Ovary (tissue), 3 donors: Measurements from ENCODE around the gene MEF2C.

ENCODE experiments used
- CTCF ChIP-seq, 3 donors: fragments of 450-650 bp in 2 of 3; fragments of 200-600 bp in 1 of 3; IDR thresholded peaks; one replicate each; pipeline versions ENCODE4 v1.5.1 to v1.8.0; 2016 to 2022; ENCODE audit warnings: antibody characterized with exemption in 3 of 3, mild to moderate bottlenecking in 1 of 3
- EP300 ChIP-seq: sonication (generic); formaldehyde crosslinking; IDR thresholded peaks from one replicate; pipeline ENCODE4 v1.6.1; 2017; ENCODE audit warnings: antibody characterized with exemption
- donor health status: DM: no; HTN: no; CAD: no.

- TF ChIP-seq CTCF (IDR thresholded peaks at IDR 0.05) (no peak), EP300 (no peak)
Measured at GRCh38 chr5:88807327-88807726, 75.7 kb downstream of the MEF2C start.
